Activated T-helper 1 cell treated with anti-CD3 and anti-CD28 coated beads, Interleukin-12 subunit alpha, Interleukin-12 subunit beta, Interleukin-2, Interleukin-4 antibody, amounts not matched to agents 30 ng/mL and 10 ng/mL and 1 ng/mL, durations not matched to agents 14 hours and 24 hours and 36 hours (primary cell): ENCODE measurements around the gene EGFR. TPM values are rescaled to one million over a fixed set of nuclear protein-coding genes. Genes with fewer than 3 reads are reported as not detected.

Experiments used
- DNase-seq: peaks from one replicate; pipeline ENCODE4 v3.0.0; 2021; ENCODE audit warnings: low spot score
- H3K27ac Mint-ChIP-seq: one replicate; pipeline ENCODE4 v1.8.0; 2021; ENCODE audit warnings: mild to moderate bottlenecking, mixed read lengths
- H3K27me3 Mint-ChIP-seq: one replicate; pipeline ENCODE4 v1.8.0; 2022; ENCODE audit warnings: mild to moderate bottlenecking, moderate library complexity, mixed read lengths; ENCODE audit not compliant: insufficient read depth
- H3K36me3 Mint-ChIP-seq: one replicate; pipeline ENCODE4 v1.8.0; 2021; ENCODE audit warnings: low read depth, mixed read lengths
- H3K4me1 Mint-ChIP-seq: one replicate; pipeline ENCODE4 v1.8.0; 2021; ENCODE audit warnings: low read depth, mixed read lengths
- H3K4me3 Mint-ChIP-seq: one replicate; pipeline ENCODE4 v1.8.0; 2021; ENCODE audit warnings: mild to moderate bottlenecking, moderate library complexity, mixed read lengths
- H3K9me3 Mint-ChIP-seq: one replicate; pipeline ENCODE4 v1.8.0; 2021; ENCODE audit warnings: mixed read lengths
- intact Hi-C: fragments of 100-400 bp; cut with micrococcal nuclease; formaldehyde crosslinking; loops from one replicate; pipeline ENCODE4 v1.15.1; 2024
- total RNA-seq: library from RNA; stranded (reverse); gene quantifications from 2 replicates; pipeline ENCODE4 v1.2.3, GENCODE V29; 2022

Gene EGFR
- total RNA-seq, 1 donor from 2014 or later: 0.10 TPM

- H3K4me3 Mint-ChIP-seq: no peak overlapping the region
- no peak for DNase-seq
- intact Hi-C loops: no loop called here
- peaks cover 5% of the 10 kb centered on the region for H3K4me1 Mint-ChIP-seq
- no peaks in the 10 kb centered on the region for H3K36me3 Mint-ChIP-seq
- no peaks in the 10 kb centered on the region for H3K9me3 Mint-ChIP-seq
- H3K27me3 Mint-ChIP-seq: peaks cover 41% of the 10 kb centered on the region
- H3K27ac Mint-ChIP-seq: no peak overlapping the region
Observed at GRCh38 chr7:55260676-55261385, 242.0 kb downstream of the EGFR start.
